Activated T-cell treated with anti-CD3 and anti-CD28 coated beads, Interleukin-2, amount 50 U/mL, for 1 hour (primary cell): ENCODE measurements around the gene PRKAR1B.

Source experiments
- DNase-seq: peaks from one replicate; pipeline ENCODE4 v3.0.0-alpha.2; 2020

PRKAR1B gene

DNA sequence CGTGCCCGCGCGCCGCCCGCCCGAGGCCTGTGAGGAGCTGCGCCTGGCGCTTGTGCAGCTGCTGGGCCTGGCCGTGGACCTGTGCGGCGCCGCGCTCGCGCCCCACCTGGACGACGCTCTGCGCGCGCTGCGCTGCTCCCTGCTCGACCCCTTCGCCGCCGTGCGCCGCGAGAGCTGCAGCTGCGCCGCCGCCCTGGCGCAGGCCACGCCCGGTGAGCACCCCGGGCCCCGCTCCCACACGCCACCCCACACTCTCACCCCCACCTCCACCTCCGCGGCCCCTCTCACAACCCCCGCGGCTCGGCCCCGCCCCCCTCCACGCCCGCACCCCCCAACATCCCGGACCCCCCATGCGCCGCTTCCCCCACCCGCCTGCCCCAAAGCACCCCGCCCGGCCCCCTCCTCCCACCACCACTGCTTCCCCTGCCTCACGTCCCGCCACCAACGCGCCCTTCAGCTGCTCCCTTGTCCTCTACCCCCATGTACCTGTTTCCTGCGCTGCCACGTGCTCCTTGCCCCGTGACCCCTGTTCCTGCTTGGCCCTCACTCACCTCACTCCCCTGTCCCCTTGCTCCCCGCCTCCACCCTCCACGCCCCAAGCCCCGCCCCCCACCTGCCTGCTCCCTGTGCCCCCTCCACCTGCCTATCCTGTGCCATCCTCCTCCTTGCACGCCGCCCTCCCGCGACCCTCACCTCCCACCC, at the start of gene PRKAR1B:
PRKAR1B (minus strand) TSS at position 178 of the 702 bp plus-strand sequence. CDS start 15,776 bp downstream, outside the sequence.
- DNase-seq, result no peak

- no peak for DNase-seq
Observed at GRCh38 chr7:776381-776780, 49.3 kb upstream of the PRKAR1B start.

DNA sequence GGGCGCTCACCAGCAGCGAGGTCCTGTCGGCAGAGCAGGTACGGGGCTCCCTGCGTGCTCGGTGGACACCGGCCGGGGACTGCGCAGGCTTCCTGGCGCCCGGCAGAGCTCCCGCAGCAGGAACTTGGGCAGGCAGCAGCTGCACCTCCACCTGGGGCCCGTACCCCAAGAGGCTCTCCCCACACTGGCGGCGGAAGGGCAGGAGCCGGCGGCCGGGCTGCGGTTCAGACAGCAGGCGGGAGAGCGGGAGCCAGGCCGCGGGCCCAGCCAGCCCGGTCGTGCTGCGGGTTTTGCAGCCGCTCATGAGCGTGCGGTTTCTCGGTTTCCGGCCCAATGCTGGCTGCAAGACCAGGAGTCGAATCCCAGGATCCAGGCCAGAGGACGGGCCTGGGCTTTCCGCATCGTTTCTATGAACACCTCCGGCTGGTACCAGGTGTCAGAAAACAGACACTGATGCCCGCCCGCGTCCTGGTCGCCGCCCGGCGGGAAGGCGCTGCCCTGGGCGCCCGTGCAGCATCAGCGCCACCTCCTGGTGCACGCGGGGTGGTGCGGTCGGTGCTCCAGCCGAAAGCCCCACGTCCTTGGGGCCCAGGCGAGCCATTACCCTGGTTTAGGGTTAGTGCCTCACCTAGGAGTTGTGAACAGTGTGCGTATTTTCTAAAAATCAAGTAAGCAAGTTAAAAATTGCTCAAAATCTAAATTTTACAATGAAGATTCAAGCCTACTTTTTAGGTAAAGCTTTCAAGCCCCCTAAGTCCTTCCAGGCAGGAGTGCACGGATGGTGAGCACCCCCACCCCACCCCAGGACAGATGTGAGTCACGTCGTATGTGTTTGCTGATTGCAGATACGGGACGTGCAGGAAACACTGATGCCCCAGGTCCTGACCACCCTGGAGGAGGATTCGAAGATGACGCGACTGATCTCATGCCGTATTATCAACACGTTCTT, 47.4 kb upstream of the PRKAR1B start:
- peak; percentile 77 for DNase-seq

- no peak for DNase-seq
Observed at GRCh38 chr7:773622-773915, 46.5 kb upstream of the PRKAR1B start.

- no peak for DNase-seq
Observed at GRCh38 chr7:772861-773621, 46.0 kb upstream of the PRKAR1B start.

DNA sequence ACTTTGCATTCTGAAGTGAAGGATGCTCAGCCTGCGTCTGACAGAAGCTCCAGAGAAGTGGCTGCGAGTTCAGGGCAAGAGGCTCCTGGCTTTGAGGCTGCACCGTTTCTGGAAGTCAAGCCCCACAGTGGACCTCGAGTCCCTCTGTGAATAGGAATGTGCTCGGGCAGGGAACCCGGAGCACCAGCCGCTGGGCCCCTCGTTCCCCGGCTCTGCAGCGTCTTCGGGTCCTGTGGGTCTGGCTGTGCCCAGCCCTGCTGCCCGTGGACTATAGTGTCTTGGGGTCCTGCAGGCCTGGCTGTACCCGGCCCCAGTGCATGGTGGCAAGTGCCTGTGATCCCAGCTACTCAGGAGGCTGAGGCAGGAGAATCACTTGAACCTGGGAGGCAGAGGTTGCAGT, 45.3 kb upstream of the PRKAR1B start:
- DNase-seq, result no peak

GRCh38 chr7:772005-772294, 44.9 kb upstream of the PRKAR1B start:
- no peak for DNase-seq

DNA sequence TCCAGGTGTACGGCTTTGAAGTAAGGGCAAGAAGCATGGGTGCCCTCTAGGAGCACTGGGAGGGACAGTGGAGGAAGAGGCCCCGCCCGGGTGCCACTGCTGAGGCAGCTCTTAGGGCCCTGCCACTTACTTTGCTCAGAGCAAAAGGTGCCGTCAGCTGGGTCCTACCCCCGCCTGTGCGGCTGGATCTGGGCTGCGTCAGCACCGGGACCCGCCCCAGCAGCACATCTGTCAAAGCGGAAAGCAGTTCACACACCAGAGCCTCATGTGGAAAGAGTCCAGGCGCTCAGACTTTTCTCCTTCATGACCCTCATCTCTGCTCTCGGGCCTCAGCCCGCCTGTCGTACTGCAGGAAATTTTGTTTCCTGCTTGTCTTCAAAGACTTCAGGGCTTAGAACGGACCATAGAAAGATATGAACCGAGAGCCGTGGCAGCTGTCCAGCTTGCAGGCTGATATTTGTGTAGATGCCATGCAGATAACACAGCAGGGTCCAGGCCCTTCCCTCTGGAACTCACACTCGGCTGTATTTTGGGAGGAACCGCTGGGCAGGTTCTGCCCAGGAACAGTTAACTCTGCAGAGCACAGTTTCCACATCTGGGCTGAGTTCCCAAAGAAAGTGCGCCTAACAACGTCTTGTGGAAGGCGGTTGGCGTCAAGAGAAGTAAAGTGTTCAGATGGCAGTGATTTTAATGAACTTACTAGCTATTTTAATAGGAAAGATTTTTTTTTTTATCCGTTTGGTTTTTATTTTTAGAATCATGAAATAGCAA, 44.3 kb upstream of the PRKAR1B start:
- DNase-seq, result no peak

DNA sequence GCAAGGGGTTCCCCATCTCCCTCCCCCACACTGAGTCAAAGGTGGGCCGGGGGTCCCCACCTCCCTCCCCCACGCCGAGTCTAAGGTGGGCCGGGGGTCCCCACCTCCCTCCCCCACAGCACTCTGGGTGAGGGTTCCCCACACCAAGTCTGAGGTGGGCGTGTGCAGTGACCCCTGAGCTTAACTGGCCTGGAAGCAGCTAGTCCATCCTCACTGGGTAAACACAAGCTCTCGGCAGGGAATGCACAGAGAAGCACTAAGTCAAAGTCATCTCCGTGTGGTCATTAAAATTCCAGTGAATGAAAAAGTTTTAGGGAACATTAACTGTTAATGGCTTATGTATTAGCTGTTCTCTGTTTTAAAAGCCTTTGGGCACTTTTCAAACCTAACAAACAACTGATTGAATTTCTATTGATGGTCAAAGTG, 43.7 kb upstream of the PRKAR1B start:
- DNase-seq, result no peak

DNA sequence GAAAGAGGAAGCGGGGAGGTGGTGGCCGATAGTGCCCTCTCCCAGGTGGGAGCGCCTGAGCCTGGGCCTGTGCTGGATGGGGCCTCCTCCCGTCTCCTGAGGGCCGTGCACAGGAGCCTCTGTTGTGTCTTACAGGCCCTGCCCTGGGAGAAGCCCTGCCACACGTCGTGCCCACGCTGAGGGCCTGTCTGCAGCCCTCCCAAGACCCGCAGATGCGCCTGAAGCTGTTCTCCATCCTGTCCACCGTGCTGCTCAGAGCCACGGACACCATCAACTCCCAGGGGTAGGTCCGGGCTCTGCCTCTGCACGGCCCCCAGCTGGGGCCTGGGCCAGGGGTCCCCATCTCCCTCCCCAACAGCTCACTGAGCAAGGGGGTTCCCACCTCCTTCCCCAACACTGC, 43.3 kb upstream of the PRKAR1B start:
- no peak for DNase-seq

- no peak for DNase-seq
Observed at GRCh38 chr7:768881-769504, 41.9 kb upstream of the PRKAR1B start.

- no peak for DNase-seq
Observed at GRCh38 chr7:767941-768731, 41.1 kb upstream of the PRKAR1B start.

DNA sequence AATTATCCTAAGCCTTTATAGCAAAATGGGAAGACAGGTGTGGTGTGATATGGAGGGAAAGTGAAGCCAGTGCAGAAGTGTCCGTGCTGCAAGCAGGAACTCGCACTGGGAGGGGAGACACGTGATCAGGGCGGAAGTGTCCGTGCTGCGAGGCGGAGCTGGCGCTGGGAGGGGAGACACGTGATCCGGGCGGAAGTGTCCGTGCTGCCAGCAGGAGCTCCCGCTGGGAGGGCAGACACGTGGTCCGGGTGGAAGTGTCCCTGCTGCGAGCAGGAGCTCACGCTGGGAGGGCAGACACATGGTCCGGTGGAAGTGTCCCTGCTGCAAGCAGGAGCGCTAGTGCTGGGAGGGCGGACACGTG, 40.5 kb upstream of the PRKAR1B start:
- DNase-seq, result no peak

- DNase-seq, result no peak
Observed at GRCh38 chr7:765383-765782, 38.3 kb upstream of the PRKAR1B start.

DNA sequence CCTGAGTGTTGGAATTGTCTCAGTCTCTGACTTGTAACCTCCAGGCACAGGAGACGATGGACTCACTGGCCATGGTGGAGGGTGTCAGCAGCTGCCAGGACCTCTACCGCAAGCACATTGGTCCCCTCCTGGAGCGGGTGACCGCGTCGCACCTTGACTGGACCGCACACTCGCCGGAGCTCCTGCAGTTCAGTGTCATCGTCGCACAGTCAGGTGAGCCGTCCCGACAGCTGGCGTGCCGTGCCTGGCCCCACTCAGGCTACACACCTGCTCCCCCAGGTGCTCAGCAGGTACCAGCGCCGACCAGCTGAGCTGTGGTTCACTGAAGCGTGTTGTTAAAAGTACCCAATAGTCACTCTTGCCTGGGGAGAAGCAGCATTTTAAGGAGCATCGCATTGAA, 36.7 kb upstream of the PRKAR1B start:
- DNase-seq, result no peak

DNA sequence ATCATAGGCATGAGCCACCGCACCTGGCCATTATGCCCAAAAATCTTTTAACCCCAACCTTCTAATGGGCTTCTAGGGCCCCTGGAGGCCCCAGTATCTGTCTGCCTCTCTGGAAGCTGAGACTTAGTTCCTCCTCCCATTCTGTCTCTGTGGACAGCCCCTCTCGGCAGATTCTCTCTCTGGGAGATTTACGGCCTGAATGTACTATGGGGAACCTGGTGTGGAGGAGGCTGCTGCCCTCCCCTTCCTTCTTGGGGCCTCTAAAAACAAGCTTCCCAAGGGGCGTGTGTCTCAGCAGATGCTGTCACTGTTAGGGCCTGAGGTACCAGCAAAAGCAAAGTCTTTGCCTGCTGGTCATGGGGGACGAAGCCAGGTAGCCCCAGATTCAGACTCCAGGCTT, 35.8 kb upstream of the PRKAR1B start:
- no peak for DNase-seq

- DNase-seq, result no peak
Observed at GRCh38 chr7:761631-762030, 34.5 kb upstream of the PRKAR1B start.

DNA sequence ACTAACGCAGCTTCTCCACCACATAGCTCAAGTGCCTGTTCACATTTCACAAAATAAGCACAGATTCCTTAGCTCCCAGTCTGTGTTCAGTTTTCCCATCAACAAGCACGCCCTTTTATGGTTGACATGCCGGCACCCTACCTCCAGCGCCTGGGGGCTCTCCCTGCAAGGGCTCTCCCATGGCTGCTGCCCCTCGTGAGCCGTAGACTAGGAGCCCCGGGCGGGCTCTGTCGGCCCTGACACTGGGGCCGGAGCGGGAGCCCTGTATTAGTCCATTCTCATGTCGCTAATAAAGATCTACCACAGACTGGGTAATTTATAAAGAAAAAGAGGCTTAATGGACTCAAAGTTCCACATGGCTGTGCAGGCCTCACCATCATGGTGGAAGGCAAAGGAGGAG, 34.0 kb upstream of the PRKAR1B start:
- DNase-seq, result no peak

DNA sequence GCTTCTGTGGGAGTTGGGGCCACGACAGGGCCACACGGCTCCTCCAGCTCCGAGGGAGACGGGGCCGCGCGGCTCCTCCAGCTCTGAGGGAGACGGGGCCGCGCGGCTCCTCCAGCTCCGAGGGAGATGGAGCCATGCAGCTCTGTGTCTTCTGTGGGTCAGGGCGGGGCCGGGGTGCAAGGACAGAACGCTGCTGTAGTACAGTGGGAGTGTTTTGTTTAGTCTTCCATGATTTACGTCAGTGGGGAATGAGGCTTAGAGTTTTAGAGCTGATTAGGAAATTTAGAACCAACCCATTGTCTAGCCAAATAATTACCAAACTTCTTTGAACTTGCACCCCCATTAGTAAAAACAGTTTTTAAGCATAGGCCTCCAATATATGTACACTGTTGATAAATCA, 32.9 kb upstream of the PRKAR1B start:
- no peak for DNase-seq

- no peak for DNase-seq
Observed at GRCh38 chr7:759569-759968, 32.5 kb upstream of the PRKAR1B start.

- DNase-seq, result no peak
Observed at GRCh38 chr7:757741-758163, 30.7 kb upstream of the PRKAR1B start.
